H1 (cell line): Measurements from ENCODE around the gene SEC31A. TPM values are rescaled to one million over a fixed set of nuclear protein-coding genes. Genes with fewer than 3 reads are reported as not detected.

ENCODE experiments used
- CTCF ChIA-PET: fragments of 300-600 bp; sonication (Branson Sonifier 250); formaldehyde crosslinking; loops from one replicate; lab custom pipeline; 2021; ENCODE audit not compliant: partially characterized antibody; lab: Charles Lee
- POLR2A ChIA-PET: fragments of 300-600 bp; sonication (Branson Sonifier 250); formaldehyde crosslinking; loops from one replicate; lab custom pipeline; 2021; ENCODE audit warnings: inconsistent platforms; ENCODE audit not compliant: partially characterized antibody; lab: Charles Lee
- DNase-seq, 2 experiments: peaks; one replicate each; pipeline versions ENCODE4 v3.0.0 to v3.0.0-alpha.2; 2010 to 2022; ENCODE audit warnings: low spot score in 2 of 2, low read depth in 1 of 2, mixed read lengths in 1 of 2
- FAIRE-seq: peaks from 2 replicates; lab custom pipeline; 2011; peaks lifted over from hg19 to GRCh38; lab: Jason Lieb, UNC
- H2AFZ ChIP-seq: 2 replicates; pipeline ENCODE4 v1.8.1; 2012; ENCODE audit warnings: low read length, inconsistent platforms
- H2AK5ac ChIP-seq: 2 replicates; pipeline ENCODE4 v1.6.1; 2013; ENCODE audit warnings: low read depth, low read length
- H2BK120ac ChIP-seq: replicated peaks from 2 replicates; pipeline ENCODE3; 2013; ENCODE audit warnings: low read depth, low read length, inconsistent platforms
- H2BK12ac ChIP-seq: 2 replicates; pipeline ENCODE4 v1.6.1; 2013; ENCODE audit warnings: low read depth, low read length
- H2BK15ac ChIP-seq: 2 replicates; pipeline ENCODE4 v1.6.1; 2013; ENCODE audit warnings: low read length
- H2BK20ac ChIP-seq: 2 replicates; pipeline ENCODE4 v1.6.1; 2013; ENCODE audit warnings: low read length
- H2BK5ac ChIP-seq: 2 replicates; pipeline ENCODE4 v1.6.1; 2013; ENCODE audit warnings: low read depth, low read length
- H3K14ac ChIP-seq: 2 replicates; pipeline ENCODE4 v1.6.1; 2013; ENCODE audit warnings: inconsistent platforms; ENCODE audit not compliant: insufficient read length
- H3K18ac ChIP-seq: 2 replicates; pipeline ENCODE4 v1.6.1; 2013; ENCODE audit warnings: low read length; ENCODE audit errors: extremely low read depth
- H3K23ac ChIP-seq: 2 replicates; pipeline ENCODE4 v1.6.1; 2013; ENCODE audit warnings: inconsistent platforms; ENCODE audit not compliant: insufficient read length
- H3K23me2 ChIP-seq: 2 replicates; pipeline ENCODE4 v1.6.1; 2013; ENCODE audit warnings: low read depth, low read length
- H3K27ac ChIP-seq: 2 replicates; pipeline ENCODE4 v1.6.1; 2011; ENCODE audit warnings: low read depth, low read length, inconsistent platforms
- H3K27me3 ChIP-seq, 4 experiments: replicated peaks in 1 of 4; 1 replicate in 1 of 4; 2 replicates in 3 of 4; pipeline versions ENCODE4 v1.6.1 to v1.8.1; 2011 to 2013; ENCODE audit warnings: low read length in 3 of 4, mild to moderate bottlenecking in 3 of 4, inconsistent platforms in 2 of 4, mixed read lengths in 2 of 4, moderate library complexity in 1 of 4; ENCODE audit not compliant: control insufficient read depth in 3 of 4, insufficient read depth in 3 of 4; ENCODE audit errors: extremely low read depth in 1 of 4
- H3K36me3 ChIP-seq, 4 experiments: 2 replicates each; pipeline versions ENCODE4 v1.6.1 to v1.8.1; 2011 to 2013; ENCODE audit warnings: mild to moderate bottlenecking in 4 of 4, low read length in 3 of 4, moderate library complexity in 2 of 4, control low read depth in 1 of 4, inconsistent platforms in 1 of 4; ENCODE audit not compliant: insufficient read depth in 4 of 4, control insufficient read depth in 2 of 4
- H3K4ac ChIP-seq: replicated peaks from 2 replicates; pipeline ENCODE3; 2013; ENCODE audit warnings: low read length, low read depth, mixed read lengths, inconsistent platforms; ENCODE audit not compliant: insufficient read length
- H3K4me1 ChIP-seq, 4 experiments: replicated peaks in 1 of 4; 1 replicate in 1 of 4; 2 replicates in 3 of 4; pipeline versions ENCODE4 v1.6.1 to v1.8.1; 2011 to 2013; ENCODE audit warnings: low read length in 3 of 4, inconsistent platforms in 2 of 4, mixed read lengths in 1 of 4; ENCODE audit not compliant: insufficient read depth in 4 of 4, control insufficient read depth in 3 of 4
- H3K4me2 ChIP-seq, 2 experiments: 2 replicates each; pipeline versions ENCODE4 v1.6.1 to v1.8.1; 2011 to 2013; ENCODE audit warnings: low read depth in 2 of 2, low read length in 2 of 2, control low read depth in 1 of 2, inconsistent platforms in 1 of 2, mild to moderate bottlenecking in 1 of 2; ENCODE audit not compliant: insufficient read depth in 1 of 2
- H3K4me3 ChIP-seq, 4 experiments: fragments of 200-600, 300-600 bp in 1 of 4; sonication (generic), shearing (Covaris generic), sonication (Bioruptor Twin) in 1 of 4; 2 replicates each; pipeline versions ENCODE4 v1.5.1 to v1.8.1; 2011 to 2016; ENCODE audit warnings: low read length in 4 of 4, low read depth in 3 of 4, control low read depth in 2 of 4, inconsistent platforms in 2 of 4, mild to moderate bottlenecking in 2 of 4, mixed read lengths in 1 of 4, moderate library complexity in 1 of 4; ENCODE audit not compliant: insufficient read depth in 2 of 4; ENCODE audit errors: extremely low read depth in 1 of 4
- H3K56ac ChIP-seq: replicated peaks from 2 replicates; pipeline ENCODE3; 2013; ENCODE audit warnings: low read depth, mild to moderate bottlenecking, mixed read lengths, low read length, inconsistent platforms; ENCODE audit not compliant: insufficient read length
- H3K79me1 ChIP-seq: 2 replicates; pipeline ENCODE4 v1.6.1; 2013; ENCODE audit warnings: low read depth, low read length, control low read depth
- H3K79me2 ChIP-seq, 2 experiments: 2 replicates each; pipeline versions ENCODE4 v1.6.1 to v1.8.1; 2012 to 2013; ENCODE audit warnings: low read length in 2 of 2, mild to moderate bottlenecking in 2 of 2, inconsistent platforms in 1 of 2; ENCODE audit not compliant: insufficient read depth in 2 of 2, control insufficient read depth in 1 of 2
- H3K9ac ChIP-seq, 4 experiments: replicated peaks in 1 of 4; 1 replicate in 1 of 4; 2 replicates in 3 of 4; pipeline versions ENCODE4 v1.6.1 to v1.8.1; 2011 to 2013; ENCODE audit warnings: low read depth in 3 of 4, low read length in 3 of 4, control low read depth in 2 of 4, mild to moderate bottlenecking in 2 of 4, moderate library complexity in 2 of 4, inconsistent platforms in 1 of 4; ENCODE audit errors: extremely low read depth in 1 of 4
- H3K9me3 ChIP-seq, 2 experiments: 2 replicates each; pipeline versions ENCODE4 v1.6.1 to v1.8.1; 2012 to 2013; ENCODE audit warnings: mild to moderate bottlenecking in 2 of 2, moderate library complexity in 2 of 2, control low read depth in 1 of 2, inconsistent platforms in 1 of 2, low read depth in 1 of 2, low read length in 1 of 2, mixed read lengths in 1 of 2; ENCODE audit not compliant: insufficient read depth in 2 of 2
- H4K20me1 ChIP-seq, 2 experiments: replicated peaks in 1 of 2; 2 replicates each; pipeline versions ENCODE3 to v1.8.1; 2011 to 2013; ENCODE audit warnings: inconsistent platforms in 2 of 2, low read length in 2 of 2, mild to moderate bottlenecking in 1 of 2; ENCODE audit not compliant: insufficient read depth in 2 of 2, control insufficient read depth in 1 of 2
- H4K5ac ChIP-seq: 2 replicates; pipeline ENCODE4 v1.6.1; 2013; ENCODE audit warnings: low read length, low read depth, mixed read lengths, inconsistent platforms; ENCODE audit not compliant: insufficient read length
- H4K8ac ChIP-seq: 2 replicates; pipeline ENCODE4 v1.8.0; 2013; ENCODE audit warnings: mild to moderate bottlenecking, moderate library complexity, low read length, inconsistent platforms; ENCODE audit not compliant: insufficient read depth; ENCODE audit errors: extremely low read depth
- H4K91ac ChIP-seq: replicated peaks from 2 replicates; pipeline ENCODE3; 2013; ENCODE audit warnings: low read length, mixed read lengths, inconsistent platforms; ENCODE audit not compliant: insufficient read length
- BCL11A ChIP-seq, 2 experiments: IDR thresholded peaks; one replicate each; pipeline ENCODE4 v1.6.1; 2011; ENCODE audit warnings: low read depth in 2 of 2, low read length in 2 of 2, mild to moderate bottlenecking in 2 of 2
- CTBP2 ChIP-seq: IDR thresholded peaks from 2 replicates; pipeline ENCODE4 v1.7.0; 2011; ENCODE audit warnings: borderline replicate concordance, mild to moderate bottlenecking, moderate library complexity, mixed read lengths, low read length; ENCODE audit not compliant: insufficient read depth, insufficient read length
- EP300 ChIP-seq, 2 experiments: IDR thresholded peaks; 1 replicate in 1 of 2; 2 replicates in 1 of 2; pipeline ENCODE4 v1.6.1; 2011 to 2012; ENCODE audit warnings: low read depth in 2 of 2, low read length in 2 of 2, mild to moderate bottlenecking in 2 of 2, borderline replicate concordance in 1 of 2, inconsistent platforms in 1 of 2, moderate library complexity in 1 of 2
- GABPA ChIP-seq: IDR thresholded peaks from 2 replicates; pipeline ENCODE4 v1.6.1; 2011; ENCODE audit warnings: mild to moderate bottlenecking, low read length, moderate library complexity, borderline replicate concordance; ENCODE audit not compliant: insufficient read depth
- KDM5A ChIP-seq: fragments of 200-600 bp; IDR thresholded peaks from 2 replicates; pipeline ENCODE4 v1.7.1; 2012; ENCODE audit warnings: mild to moderate bottlenecking, low read length, inconsistent platforms, mixed read lengths
- NRF1 ChIP-seq: IDR thresholded peaks from 2 replicates; pipeline ENCODE4 v1.6.1; 2011; ENCODE audit warnings: mild to moderate bottlenecking, low read depth, low read length, improper control_type of control experiment
- PHF8 ChIP-seq: fragments of 200-600 bp; sonication (generic); conservative IDR thresholded peaks from 2 replicates; pipeline ENCODE4 v1.7.1; 2012; ENCODE audit warnings: low read depth, mild to moderate bottlenecking, inconsistent platforms, low read length, moderate library complexity
- SIN3A ChIP-seq, 2 experiments: IDR thresholded peaks in 1 of 2; conservative IDR thresholded peaks in 1 of 2; 2 replicates each; pipeline ENCODE4 v1.6.1; 2011 to 2012; ENCODE audit warnings: low read length in 2 of 2, improper control_type of control experiment in 1 of 2, low read depth in 1 of 2, mild to moderate bottlenecking in 1 of 2
- TEAD4 ChIP-seq: IDR thresholded peaks from 2 replicates; pipeline ENCODE4 v1.6.1; 2012; ENCODE audit warnings: low read depth, low read length, inconsistent platforms, mixed read lengths
- ZNF274 ChIP-seq: IDR thresholded peaks from 2 replicates; pipeline ENCODE4 v1.7.0; 2012; ENCODE audit warnings: low read length, borderline replicate concordance; ENCODE audit errors: extremely low read depth
- WGBS, 2 experiments: shearing (Covaris generic) in 1 of 2; methylation state at CpG; one replicate each; pipeline versions ENCODE4 v1.1.6 to v1.1.7; 2013 to 2015; ENCODE audit warnings: low lambda C conversion rate in 2 of 2, mixed read lengths in 2 of 2, inconsistent platforms in 1 of 2, low coverage in 1 of 2, missing lambda C conversion rate in 1 of 2; ENCODE audit not compliant: insufficient replicate concordance in 2 of 2, insufficient coverage in 1 of 2, insufficient read length in 1 of 2; ENCODE audit errors: extremely low coverage in 1 of 2, missing lambda C conversion rate in 1 of 2; 5-methylcytosine and 5-hydroxymethylcytosine counted together
- polyA plus RNA-seq, 7 experiments: library from polyadenylated mRNA; depleted of rRNA in 3 of 7; stranded (reverse) in 5 of 7; unstranded in 2 of 7; fragments of >200 nt in 5 of 7; fragments of 200-250 nt in 2 of 7; gene quantifications; 1 replicate in 5 of 7; 2 replicates in 1 of 7; 4 replicates in 1 of 7; pipeline versions ENCODE4 v1.2.1 to v1.2.3, GENCODE V29; 2011 to 2013; ENCODE audit warnings: missing spikeins in 2 of 7, mixed read lengths in 2 of 7
- total RNA-seq: library from RNA; stranded (reverse); fragmentation: NEBNext Ultra II Directional; extraction: Animal tissue kit (Norgen Biotek cat#: 25700); gene quantifications from 2 replicates; pipeline ENCODE4 v1.2.1, GENCODE V29; 2021
- TF ChIP-seq, protein P1 (sequence below): IDR thresholded peaks from 2 replicates; pipeline ENCODE4 v1.6.1; 2012; ENCODE audit warnings: inconsistent platforms

The SEC31A gene
- total and polyA plus RNA-seq, 2 of the 8 experiments (the other 6 are each of a cell fraction or from before 2014, with no cell fraction given) = 112 to 125 TPM

DNA sequence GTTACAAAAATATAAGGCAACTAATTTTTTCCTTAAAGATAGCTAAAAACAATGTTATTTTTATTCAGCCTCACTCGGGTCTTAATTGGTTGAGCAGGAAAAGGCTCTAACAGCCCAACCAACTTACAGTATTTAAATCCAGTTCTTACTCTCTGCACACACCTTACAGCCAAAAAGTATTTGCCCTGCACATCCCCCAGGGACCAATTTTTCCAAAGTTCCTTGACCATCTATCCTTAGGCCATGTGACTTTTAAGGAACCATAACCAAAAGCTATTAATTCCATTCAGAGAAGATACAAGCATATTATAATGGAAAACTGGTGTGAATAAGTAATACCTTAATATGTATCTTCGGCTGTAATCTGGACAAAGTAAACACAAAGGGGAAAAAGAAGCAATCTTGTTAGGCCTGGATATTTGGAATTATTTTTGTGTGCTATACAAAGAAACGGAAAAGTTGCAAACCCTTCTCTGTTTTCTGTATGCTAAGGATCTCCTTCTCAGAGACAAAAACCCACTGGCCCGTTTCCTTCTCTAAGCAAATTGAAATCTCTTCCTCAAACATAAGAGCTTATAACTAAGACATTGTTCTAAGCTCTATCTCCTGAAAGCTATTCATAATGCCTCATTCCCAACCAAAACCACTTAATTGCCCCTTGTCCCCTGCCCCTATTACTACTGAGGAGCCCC lies 8.6 kb upstream of the SEC31A start:
- Histone ChIP-seq H3K79me1 (no peaks in the 10 kb centered on the region), H3K36me3 (peaks cover 3 to 46% (median 17%) of the 10 kb centered on the region in 4 experiments; a peak in 7 of 8 replicates), H3K4me3 (peak overlapping the region; percentile 81 to 97 (median 89)), H3K9me3 (no peaks in the 10 kb centered on the region), H3K14ac (no peak overlapping the region), H3K79me2 (peaks cover 20 to 77% of the 10 kb centered on the region in 2 experiments), H3K4ac (no peak overlapping the region), H2BK15ac (no peak overlapping the region), H2AK5ac (peak overlapping the region; percentile 0; the same call in 1 of the 2 replicates), H4K8ac (no peak overlapping the region), H3K56ac (no peak overlapping the region), H3K9ac (peak overlapping the region; percentile 73 to 99 (median 82)), H3K27me3 (no peaks in the 10 kb centered on the region), H2BK12ac (no peak overlapping the region), H4K5ac (peak overlapping the region; percentile 22), H3K23ac (no peak overlapping the region), H3K4me1 (peaks cover 0 to 2% (median 0%) of the 10 kb centered on the region in 4 experiments; a peak in 1 of 7 replicates), H4K91ac (no peak overlapping the region), H2BK120ac (no peak overlapping the region), H3K4me2 (peak overlapping the region; percentile 75 to 84), H2AFZ (no peak overlapping the region), H3K18ac (no peak overlapping the region), H4K20me1 (peaks cover 3 to 8% of the 10 kb centered on the region in 2 experiments), H3K27ac (peak overlapping the region; percentile 80; the same call in 1 of the 2 replicates), H3K23me2 (peaks cover 10% of the 10 kb centered on the region), H2BK5ac (no peak overlapping the region; the same call in 1 of the 2 replicates), H2BK20ac (no peak overlapping the region)
- FAIRE-seq (no peak), DNase-seq (no peak)
- 4% methylated on average over 4 of the region's 4 CpGs; no CpG with 5 or more reads in 1 of the 2 experiments for WGBS, 2 experiments
- ChIA-PET POLR2A (interaction anchor here (1.0 to 6.8 kb wide), 19 partner anchors 11 to 556 kb away, joined by 3 to 86 read pairs (median 5); partner anchors contain the start of genes COPS4, HELQ, LIN54 and SEC31A), CTCF (interaction anchor here (1.2 kb wide), 1 partner anchor 7 kb away, joined by 3 read pairs; no protein-coding TSS in a partner anchor)
- TF ChIP-seq NRF1 (no peak), KDM5A (no peak), TEAD4 (no peak), GABPA (no peak), SIN3A (conservative IDR thresholded peaks at IDR 0.05 in 1 of 2, IDR thresholded peaks at IDR 0.05 in 1 of 2; ENCODE audit: low read depth in 1 of 2, low read length in 2 of 2) (no peak), CTBP2 (no peak), BCL11A (IDR thresholded peaks at IDR 0.05; ENCODE audit: low read depth in 2 of 2, low read length in 2 of 2) (no peak), PHF8 (no peak), EP300 (IDR thresholded peaks at IDR 0.05; ENCODE audit: borderline replicate concordance in 1 of 2, low read depth in 2 of 2, low read length in 2 of 2) (no peak), ZNF274 (no peak)
- TF ChIP-seq, protein P1, sequence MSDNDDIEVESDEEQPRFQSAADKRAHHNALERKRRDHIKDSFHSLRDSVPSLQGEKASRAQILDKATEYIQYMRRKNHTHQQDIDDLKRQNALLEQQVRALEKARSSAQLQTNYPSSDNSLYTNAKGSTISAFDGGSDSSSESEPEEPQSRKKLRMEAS = no peak
